Thyroid gland (tissue), 4 donors: ENCODE measurements around the gene ALOXE3.

Experiments used
- CTCF ChIP-seq, 6 experiments: fragments of 200-600 bp in 3 of 6; fragments of 450-650 bp in 3 of 6; sonication (generic) in 3 of 6; IDR thresholded peaks; one replicate each; pipeline ENCODE4 v1.5.1; 2016 to 2019; ENCODE audit warnings: antibody characterized with exemption in 6 of 6, mild to moderate bottlenecking in 2 of 6, inconsistent platforms in 1 of 6, moderate library complexity in 1 of 6
- POLR2A ChIP-seq, 2 donors: fragments of 450-650 bp; IDR thresholded peaks; one replicate each; pipeline ENCODE4 v1.6.1; 2017; ENCODE audit warnings: antibody characterized with exemption in 2 of 2, mild to moderate bottlenecking in 2 of 2, moderate library complexity in 1 of 2

- no peak for TF ChIP-seq CTCF (IDR thresholded peaks at IDR 0.05)
- TF ChIP-seq POLR2A (IDR thresholded peaks at IDR 0.05): no peak
Measured at GRCh38 chr17:8122422-8122923, 4.2 kb upstream of the ALOXE3 start.
